Measurements from ENCODE around the gene TCP10L.

GRCh38 chr21:32549440-32549839 is 35.9 kb downstream of the TCP10L start:
- TF ChIP-seq POLR2A (IDR thresholded peaks at IDR 0.05; ENCODE audit: low read depth, low read length) (no peak), POLR2AphosphoS5 (IDR thresholded peaks at IDR 0.05; ENCODE audit: low read depth, low read length) (no peak), SPI1 (IDR thresholded peaks at IDR 0.05; ENCODE audit: low read depth, low read length) (no peak), TAF1 (IDR thresholded peaks at IDR 0.05; ENCODE audit: low read depth, low read length) (no peak)
